ENCODE data around the gene FBXL17. TPM values are rescaled to one million over a fixed set of nuclear protein-coding genes. Genes with fewer than 3 reads are reported as not detected.

FBXL17 gene
- total RNA-seq, 4 donors from 2014 or later: 10.7 to 31.6 (median 22.1) TPM

DNA sequence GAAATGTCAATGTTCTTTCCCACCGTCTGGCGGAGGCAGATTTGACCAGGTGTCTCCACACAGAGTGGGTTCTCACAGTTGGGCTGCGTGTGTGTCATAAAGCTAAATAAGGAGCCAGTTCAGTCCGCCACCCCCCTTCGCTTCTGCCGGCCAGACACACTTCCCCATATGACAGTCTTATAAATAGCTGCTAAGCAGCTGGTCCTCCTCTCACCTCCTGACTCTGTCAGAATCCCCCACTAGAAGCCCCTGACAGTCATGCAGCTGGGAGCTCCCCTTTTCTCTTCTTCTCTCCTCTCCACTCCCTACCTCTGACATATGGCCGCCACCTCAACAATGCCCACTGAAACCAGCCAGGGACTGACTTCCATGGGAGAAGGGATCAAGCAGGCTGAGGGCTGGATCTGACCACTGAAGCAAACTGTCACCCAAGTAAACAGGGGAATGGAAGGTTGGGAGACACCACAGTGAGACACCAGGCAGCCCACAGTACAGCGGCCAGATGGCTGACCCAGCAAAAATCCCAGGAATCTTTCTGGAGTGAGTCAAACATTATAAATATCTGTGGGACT lies 569.2 kb downstream of the FBXL17 start:
- Histone ChIP-seq H3K27ac (no peak overlapping the region), H3K4me3 (no peak overlapping the region), H3K36me3 (no peaks in the 10 kb centered on the region), H3K4me1 (no peaks in the 10 kb centered on the region), H3K9me3 (no peaks in the 10 kb centered on the region), H3K27me3 (no peaks in the 10 kb centered on the region)
- TF ChIP-seq CTCF (IDR thresholded peaks at IDR 0.05) (no peak), POLR2A (IDR thresholded peaks at IDR 0.05) (no peak)
- DNase-seq: no peak

GRCh38 chr5:107809201-107810034 lies 572.5 kb downstream of the FBXL17 start:
- Histone ChIP-seq H3K27me3 (no peaks in the 10 kb centered on the region), H3K4me1 (no peaks in the 10 kb centered on the region), H3K4me3 (no peak overlapping the region), H3K36me3 (no peaks in the 10 kb centered on the region), H3K27ac (no peak overlapping the region), H3K9me3 (no peaks in the 10 kb centered on the region)
- DNase-seq: no peak
- no peak for TF ChIP-seq POLR2A (IDR thresholded peaks at IDR 0.05)
- TF ChIP-seq CTCF (IDR thresholded peaks at IDR 0.05): no peak

Small RNA genes within 50 kb of the gene (small RNA-seq; reads per million reads assigned to genes)
- 0 reads per million in 2 donors for gene RN7SKP122

Data from Peyer's patch (tissue), 4 donors.